ENCODE measurements around the gene POLR3G. TPM values are rescaled to one million over a fixed set of nuclear protein-coding genes. Genes with fewer than 3 reads are reported as not detected.

The POLR3G gene
- total and polyA plus RNA-seq, 2 experiments from 2014 or later: 3.3 to 8.8 TPM

DNA sequence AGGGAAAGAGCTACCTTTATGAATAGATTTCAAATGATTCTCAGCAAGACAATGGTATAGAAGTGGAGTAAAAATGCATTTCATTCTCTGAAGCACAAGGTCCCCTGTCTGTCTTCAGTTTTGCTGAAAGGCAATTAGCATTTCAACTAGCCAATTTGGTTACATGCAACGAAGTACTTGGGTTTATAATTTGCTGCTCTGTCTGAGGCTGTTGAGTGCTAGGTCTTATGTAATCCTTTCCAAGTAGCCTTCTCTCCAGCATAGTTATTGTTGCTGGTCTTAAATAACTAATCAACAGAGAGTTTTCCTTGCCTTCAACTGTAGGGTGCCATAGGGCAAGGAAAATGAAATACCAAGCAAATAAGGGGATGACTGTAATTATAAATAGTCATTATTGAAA, 88.4 kb downstream of the POLR3G start:
- peaks cover 23% of the 10 kb centered on the region for H3K27me3 ChIP-seq (replicated peaks; ENCODE audit: insufficient read depth)
- no peaks in the 10 kb centered on the region for H3F3A ChIP-seq (ENCODE audit: insufficient read depth)
- no peaks in the 10 kb centered on the region for H3K9me2 ChIP-seq (ENCODE audit: insufficient read depth)
- WGBS, 2 experiments (ENCODE audit: low coverage in 1 of 2, low lambda C conversion rate in 2 of 2, missing lambda C conversion rate in 2 of 2): 16 to 25% methylated on average over 1 of the region's 1 CpG
- H3K4me2 ChIP-seq (ENCODE audit: unreplicated experiment): no peak overlapping the region
- no peak for DNase-seq
- H4K20me1 ChIP-seq (ENCODE audit: insufficient read depth): no peaks in the 10 kb centered on the region
- TF ChIP-seq EZH2 (IDR thresholded peaks at IDR 0.05; ENCODE audit: insufficient read depth, poor library complexity, severe bottlenecking): no peak
- no peak for TF ChIP-seq EZH2phosphoT487 (IDR thresholded peaks at IDR 0.05; ENCODE audit: insufficient read depth, low read depth)
- no peaks in the 10 kb centered on the region for H3K36me3 ChIP-seq (ENCODE audit: low read depth)
- in situ Hi-C loops (cut with MboI): no loop called here
- no peak overlapping the region for H2AFZ ChIP-seq
- no peak overlapping the region for H3K9ac ChIP-seq
- no peaks in the 10 kb centered on the region for H3K79me2 ChIP-seq (ENCODE audit: insufficient read depth)
- H3K4me3 ChIP-seq: no peak overlapping the region
- H3K4me1 ChIP-seq (ENCODE audit: insufficient read depth): no peaks in the 10 kb centered on the region
- H3K9me3 ChIP-seq (ENCODE audit: low read depth): no peaks in the 10 kb centered on the region
- no peak overlapping the region for H3K27ac ChIP-seq

Other genes with a start within 250 kb of the POLR3G start
- gene CETN3, start 65.1 kb upstream of the POLR3G start, total RNA-seq (2014; rRNA removed; shearing (Covaris generic)): 9.5 and 28.3 TPM in 2 replicates
- 28.5 and 29.8 TPM in 2 replicates for gene CETN3, start 65.1 kb upstream of the POLR3G start, polyA plus RNA-seq (2016; fragmentation: Nextera tagmentation; extraction: Ambion mirVana)
- 3.7 and 4.8 TPM in 2 replicates for gene MBLAC2, start 93 bp upstream of the POLR3G start, total RNA-seq (2014; rRNA removed; shearing (Covaris generic))
- 5.6 and 5.9 TPM in 2 replicates for gene MBLAC2, start 93 bp upstream of the POLR3G start, polyA plus RNA-seq (2016; fragmentation: Nextera tagmentation; extraction: Ambion mirVana)
- gene LYSMD3, start 54.7 kb downstream of the POLR3G start, total RNA-seq (2014; rRNA removed; shearing (Covaris generic)): 18.7 and 20.1 TPM in 2 replicates
- 19.7 and 22.6 TPM in 2 replicates for gene LYSMD3, start 54.7 kb downstream of the POLR3G start, polyA plus RNA-seq (2016; fragmentation: Nextera tagmentation; extraction: Ambion mirVana)
- gene ADGRV1, start 83.9 kb downstream of the POLR3G start, total RNA-seq (2014; rRNA removed; shearing (Covaris generic)): not detected in 2 replicates
- gene ADGRV1, start 83.9 kb downstream of the POLR3G start, polyA plus RNA-seq (2016; fragmentation: Nextera tagmentation; extraction: Ambion mirVana): not detected in 2 replicates